Left forelimb (tissue), 1 donor: ENCODE data around the gene ELFN1.

Source experiments
- DNase-seq: peaks from one replicate; pipeline ENCODE4 v3.0.0-alpha.2; 2018; ENCODE audit warnings: low spot score

Gene ELFN1

DNA sequence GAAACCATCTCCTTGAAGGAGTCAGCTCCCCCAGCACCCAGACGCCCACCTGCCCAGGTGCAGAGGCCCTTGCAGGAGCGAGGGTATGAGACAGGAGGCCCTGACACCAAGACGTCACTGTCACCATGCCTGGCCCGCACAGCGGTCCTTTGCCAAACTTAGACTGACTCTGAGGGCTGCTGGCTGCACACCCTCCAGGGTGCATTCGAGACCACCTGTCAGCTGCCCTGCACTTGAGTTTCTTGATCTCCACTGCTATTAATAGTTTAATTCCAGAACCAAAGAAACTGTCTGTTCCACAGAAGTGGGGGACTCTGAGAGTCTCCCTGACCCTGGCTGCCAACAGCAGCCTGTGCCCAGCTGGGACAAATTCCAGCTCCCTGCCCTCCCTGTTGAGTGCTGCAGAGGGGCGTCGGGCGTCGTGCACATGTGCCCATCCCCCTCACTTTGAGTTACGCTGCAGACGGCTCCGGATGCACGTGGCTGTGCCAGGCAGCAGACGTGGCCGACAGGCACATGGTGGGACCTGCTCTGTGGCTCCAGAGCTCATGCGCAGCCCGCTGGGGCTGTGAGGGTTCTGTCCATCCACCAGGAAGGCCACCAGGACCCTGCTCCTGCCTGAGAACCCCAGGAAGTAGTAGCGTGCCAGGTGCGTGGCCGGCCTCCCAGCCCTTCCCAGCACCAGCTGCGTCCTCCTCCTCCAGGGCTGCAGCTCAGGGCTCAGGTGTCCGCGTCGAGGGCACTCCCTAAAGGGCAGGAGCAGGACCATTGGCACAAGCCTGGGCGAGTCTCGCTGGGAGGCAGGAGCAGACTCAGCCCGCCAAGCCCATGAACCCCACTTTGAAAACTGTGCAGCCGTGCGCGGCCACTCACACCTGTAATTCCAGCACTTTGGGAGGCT is 24.8 kb downstream of the ELFN1 start:
- DNase-seq: peak; percentile 62

DNA sequence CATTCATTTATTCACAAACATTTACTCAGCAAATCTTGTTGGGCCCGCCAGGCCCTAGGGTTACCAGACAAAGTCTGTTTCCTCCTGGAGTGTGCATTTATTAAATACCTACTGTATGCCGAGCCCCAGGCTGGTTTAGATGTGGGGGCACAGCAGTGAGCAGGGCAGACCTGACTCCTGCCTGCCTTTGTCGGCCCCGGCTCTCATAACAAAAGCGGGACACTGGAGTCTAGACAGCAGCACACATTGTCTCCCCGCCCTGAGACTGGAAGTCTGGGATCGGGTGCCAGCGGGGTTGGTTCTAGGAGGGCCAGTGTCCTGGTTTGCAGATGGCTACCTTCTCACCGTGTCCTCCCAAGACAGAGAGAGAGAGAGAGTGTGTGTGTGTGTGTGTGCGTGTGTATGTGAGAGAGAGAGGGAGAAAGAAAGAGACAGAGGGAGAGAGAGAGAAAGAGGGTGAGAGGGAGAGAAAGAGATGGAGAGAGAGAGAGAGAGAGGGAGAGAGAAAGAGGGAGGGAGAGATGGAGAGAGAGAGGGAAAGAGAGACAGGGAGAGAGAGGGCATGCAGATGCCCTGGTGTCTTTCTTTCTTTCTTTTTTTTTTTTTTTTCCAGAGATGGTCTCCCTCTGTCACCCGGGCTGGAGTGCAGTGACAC is 25.9 kb downstream of the ELFN1 start:
- DNase-seq: peak; percentile 46

DNA sequence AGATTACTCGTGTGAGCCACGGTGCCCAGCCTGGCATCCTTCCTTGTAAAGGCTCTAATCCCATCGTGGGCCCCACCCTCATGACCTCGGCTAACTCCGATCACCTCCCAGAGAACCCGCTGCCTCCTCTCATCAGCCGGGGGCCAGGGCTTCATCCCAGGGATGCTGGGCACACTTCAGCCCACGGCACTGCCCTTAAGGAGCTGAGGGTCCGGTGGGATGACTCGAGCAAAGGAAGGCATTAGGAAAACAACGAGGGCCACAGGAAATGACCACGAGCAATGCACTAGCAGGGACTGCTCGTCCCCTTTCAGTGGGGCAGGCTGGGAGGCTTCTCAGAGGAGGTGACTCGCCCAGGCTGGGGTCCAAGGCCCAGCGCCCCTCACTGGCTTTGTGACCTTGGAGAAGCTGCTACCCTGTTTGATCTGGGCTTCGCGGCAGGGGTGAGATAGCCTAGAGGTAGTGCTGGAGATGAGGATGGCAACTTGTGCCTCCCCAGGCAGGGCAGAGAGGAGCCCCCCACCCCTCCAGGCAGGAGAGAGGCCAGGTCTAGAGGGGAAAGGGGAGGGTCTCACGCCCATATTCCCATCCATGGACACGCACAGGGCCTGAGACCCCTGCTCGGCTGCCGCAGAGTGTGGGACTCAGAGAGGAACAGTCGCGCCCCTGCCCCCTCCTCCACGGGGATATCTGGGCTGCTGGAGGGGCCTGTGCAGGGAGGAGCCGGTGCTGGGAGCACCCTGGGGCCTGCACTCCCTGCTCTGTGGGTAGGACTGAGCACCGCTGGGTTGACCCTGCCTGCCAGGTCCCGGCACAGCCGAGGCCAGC is 26.8 kb downstream of the ELFN1 start:
- DNase-seq: peak; percentile 40

DNA sequence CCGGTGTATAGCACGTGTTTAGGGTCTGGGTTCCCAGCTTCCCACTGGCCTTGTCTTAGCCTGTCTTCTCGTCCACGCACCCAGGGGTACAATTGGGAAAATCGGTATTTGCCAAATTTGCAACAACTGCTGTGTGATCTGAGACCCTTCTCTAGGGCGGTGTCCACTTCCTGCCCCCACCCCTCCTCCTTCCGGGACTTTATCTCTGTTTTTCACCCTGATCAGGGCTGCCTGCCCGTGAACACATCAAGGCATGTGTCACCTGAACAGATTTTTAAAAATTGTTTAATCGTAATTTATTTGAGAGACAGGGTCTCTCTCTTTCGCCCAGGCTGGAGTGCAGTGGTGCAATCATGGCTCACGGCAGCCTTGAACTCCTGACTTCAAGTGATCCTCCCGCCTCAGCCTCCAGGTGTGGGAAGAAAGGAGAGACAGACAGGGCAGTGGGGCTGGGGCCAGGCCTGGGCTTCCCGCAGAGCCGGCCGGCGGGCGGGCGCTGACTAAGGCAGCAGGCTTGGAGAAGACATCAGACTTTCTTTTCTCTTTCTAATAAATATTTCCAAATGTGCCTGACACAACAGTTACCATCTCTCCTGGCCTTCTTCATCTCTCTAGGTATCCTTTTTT is 27.5 kb downstream of the ELFN1 start:
- peak; percentile 44 for DNase-seq

DNA sequence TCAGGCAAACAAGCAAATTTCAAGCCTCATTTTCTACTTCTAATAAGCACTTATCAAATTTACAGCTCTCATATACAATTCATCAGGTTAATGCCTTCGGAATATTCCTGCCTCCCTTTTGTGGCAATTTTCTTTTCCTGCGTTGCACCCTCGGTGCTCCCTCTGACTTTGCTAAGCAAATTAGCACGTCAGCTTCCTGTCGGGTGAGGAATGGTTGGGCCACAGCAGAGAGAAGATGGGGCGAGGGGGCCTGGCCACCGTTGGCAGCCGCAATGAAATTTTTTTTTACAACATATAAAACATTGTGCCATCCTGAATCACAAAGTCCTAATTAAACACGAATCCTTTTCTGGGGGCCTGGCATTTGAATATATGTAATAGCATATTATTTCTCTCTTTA is 28.1 kb downstream of the ELFN1 start:
- peak; percentile 37 for DNase-seq

DNA sequence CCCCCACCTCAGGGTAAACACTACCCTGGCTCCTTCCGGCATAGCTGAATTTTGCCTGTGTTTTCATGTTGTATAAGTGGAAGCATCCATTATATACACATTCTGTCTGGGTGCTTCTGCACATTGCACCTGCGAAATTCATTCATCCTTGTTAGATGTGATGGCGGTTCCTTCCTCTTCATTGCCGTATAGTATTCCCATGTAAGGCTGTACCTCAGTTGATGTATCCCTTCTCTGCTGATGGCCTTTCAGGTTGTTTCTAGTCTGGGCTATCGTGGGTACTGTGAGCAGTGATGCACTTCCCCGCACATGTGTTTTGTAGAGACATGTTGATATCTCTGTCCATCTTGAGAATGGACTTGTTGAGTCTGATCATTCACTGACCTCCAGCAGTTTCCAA is 28.9 kb downstream of the ELFN1 start:
- DNase-seq: peak; percentile 49

DNA sequence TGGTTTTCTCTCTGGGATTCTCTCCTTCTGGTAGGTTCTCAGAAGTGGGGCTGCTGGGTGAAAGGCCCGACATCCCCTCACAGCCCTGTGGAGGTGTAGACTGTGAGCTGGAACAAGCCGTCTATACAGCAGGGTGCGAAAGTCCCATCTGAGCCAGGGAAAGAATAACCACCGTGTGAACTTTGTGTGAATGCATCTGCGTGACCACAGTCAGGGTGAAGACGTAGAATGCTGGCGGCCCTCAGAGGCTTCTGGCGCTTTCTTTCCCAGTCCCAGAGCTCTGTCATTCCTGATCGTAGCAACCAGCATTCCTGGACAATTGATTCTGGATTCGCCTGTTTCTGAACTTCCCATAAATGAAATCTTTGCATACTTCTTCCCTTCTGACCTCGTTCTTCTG is 30.0 kb downstream of the ELFN1 start:
- no peak for DNase-seq

DNA sequence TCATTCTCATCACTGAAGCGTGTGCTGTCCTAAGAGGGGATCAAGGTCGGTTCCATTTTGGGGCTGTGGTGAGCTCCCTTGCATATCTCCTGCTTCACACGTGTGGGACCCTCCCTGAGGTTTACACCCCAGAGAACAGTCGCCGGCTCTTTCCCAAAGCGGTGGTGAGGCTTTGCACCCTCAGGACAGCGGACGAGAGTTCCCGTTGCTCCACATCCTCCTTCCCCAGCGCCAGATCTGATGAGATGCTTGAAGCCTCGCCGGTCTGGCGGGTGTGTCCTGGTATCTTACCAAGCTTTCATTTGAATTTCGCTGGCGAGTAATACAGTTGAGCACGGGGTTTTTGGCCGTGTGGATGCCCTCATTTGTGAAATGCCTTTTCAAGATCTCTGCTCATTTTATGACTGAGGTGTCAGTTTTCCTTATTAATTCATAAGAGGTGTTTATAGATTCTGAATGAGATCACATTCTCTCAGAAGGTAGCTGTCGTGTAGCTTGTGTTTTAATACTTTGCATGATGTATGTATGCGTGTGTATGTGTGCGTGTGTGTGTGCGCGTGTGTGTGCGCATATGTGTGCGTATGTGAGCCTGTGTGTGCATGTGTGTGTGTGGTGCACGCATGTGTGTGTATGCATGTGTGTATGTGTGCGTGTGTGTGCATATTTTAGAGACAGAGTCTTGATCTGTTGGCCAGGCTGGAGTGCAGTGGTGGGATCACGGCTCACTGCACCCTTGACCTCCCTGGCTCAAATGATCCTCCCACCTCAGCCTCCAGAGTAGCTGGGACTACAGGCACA is 30.7 kb downstream of the ELFN1 start:
- DNase-seq: peak; percentile 14

DNA sequence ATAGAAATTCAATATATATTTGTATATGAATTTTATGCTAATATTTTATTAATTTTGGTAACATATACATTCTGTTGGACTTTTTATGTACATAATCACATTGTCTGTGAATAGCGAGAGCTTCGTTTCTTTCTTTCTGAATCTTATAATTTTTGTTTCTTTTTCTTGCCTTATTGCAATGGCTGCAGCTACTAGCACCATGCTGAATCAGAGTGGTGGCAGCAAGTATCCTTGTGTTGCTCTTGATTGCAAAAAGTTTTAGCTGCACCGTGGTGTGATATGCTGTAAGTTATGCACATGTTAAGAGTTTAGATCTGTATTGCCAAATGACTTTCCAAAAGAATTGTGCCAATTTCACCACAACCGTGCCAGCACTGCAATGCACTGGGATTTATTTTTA is 32.6 kb downstream of the ELFN1 start:
- DNase-seq: no peak

DNA sequence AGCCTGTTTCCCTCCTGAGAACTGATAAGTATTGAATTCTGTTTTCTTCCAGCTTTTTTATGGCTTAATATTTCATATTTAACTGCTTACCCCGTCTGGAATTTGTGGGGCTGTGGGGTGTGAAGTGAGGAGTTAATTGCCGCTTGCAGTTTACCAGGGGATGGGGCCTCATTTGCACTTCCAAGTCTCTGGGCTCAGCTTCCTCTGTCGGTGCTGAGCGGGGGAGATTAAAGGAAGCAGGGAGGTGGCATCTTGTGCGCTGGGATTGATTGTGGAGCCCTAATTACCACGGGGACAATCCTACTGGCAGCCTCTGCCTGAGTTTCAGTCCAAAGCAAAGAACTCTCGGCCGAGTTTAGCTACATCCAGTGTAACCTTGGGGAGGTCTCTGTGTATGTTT is 33.4 kb downstream of the ELFN1 start:
- DNase-seq: no peak

DNA sequence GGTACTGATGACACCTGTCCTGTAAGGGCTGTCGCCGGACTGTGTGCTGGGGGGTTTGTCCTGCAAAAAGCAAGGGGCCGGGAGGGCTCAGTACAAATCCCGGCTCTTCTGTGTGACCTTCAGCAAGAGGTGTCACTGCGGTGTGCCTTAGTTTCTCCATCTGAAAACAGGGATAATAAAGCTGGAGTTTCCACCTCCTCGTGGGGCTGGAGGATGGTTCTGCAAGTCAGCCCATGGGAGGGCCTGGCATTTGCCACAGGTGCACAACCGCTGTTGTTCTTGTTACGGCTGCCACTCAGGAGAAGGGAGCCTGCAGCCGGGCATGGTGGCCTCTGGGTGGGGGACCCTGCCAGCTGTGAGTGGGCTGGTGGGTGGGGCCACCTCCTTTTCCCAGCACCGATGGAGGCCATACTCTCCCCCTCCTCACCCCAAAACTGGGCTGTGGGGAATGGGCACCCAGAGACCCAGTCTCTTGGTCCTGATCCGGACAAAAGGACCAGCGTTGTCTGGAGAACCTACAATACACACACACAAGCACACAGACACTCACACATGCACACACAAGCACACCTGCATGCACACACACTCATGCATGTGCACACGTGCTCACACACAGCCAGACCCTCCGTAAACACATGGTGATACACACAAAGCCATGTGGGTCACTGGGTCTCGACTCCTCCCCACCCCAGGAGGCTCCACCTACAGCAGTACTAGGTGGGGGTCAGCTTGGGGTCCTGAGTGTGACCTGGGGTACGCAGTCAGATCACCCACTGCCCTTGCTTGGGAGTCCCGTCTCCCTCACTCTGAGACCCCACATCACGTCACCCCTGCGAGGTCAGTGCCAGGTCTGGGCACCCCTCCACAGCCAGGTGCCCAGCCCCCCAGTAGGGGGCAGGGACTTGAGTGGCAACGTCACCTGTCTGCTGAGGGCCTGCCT is 34.1 kb downstream of the ELFN1 start:
- DNase-seq: peak; percentile 40

DNA sequence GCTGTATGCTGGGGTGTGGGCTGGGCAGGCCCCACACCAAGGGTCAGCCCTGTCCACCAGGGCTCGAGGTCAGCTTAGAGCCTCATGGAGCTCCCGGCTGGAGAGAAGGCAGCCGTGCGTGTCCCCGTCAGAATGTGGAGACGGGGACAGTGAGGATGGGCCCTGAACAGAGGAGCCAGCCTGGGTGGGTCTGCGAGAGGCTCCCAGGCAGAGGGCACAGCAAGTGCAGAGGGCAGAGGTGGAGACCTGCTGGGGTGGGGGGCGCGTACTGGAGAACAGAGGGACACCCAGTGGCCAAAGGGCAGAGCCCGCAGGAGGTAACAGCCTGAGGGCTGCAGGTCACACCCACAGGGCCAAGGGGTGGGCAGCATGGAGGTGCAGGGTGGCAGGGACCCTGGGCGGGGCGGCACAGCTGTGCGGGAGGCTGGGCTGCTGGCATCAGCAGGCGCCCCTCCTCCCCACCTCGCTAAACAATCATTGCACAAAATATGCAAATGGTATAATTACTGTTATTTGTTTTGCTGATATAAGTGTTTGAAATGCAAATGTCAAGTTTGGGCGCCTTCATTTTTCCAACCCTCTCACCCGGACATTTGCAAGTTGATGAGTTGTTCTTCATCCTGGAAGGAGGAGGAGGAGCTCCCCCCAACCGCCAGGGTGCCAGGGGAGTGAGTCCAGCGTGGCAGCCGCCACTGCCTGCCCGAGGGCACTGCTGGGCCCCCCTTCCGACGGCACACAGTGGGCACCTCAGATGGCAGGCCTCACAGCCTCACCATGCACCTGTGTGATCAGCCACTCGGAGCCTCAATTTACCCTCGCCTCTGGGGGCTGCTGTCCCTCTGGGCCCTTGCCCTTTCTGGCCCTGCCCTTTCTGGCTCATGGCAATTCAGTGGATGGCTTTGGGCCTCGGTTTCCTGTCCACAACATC is 35.0 kb downstream of the ELFN1 start:
- peak; percentile 30 for DNase-seq

DNA sequence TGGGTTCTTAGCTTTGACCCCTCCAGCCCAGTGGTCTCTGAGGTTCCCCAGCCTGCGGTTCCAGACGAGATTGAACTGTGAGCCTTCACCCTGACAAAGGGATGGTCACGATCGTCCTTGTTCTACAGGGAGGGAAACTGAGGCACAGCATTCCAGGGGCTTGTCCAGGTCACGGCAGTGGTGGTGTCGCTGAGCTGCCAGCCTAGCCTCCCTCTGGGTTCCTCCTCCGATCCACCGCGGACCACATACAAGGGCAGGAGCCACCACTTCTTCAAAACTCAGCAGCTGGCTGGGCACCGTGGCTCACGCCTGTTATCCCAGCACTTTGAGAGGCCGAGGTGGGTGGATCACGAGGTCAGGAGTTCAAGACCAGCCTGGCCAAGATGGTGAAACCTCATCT is 35.8 kb downstream of the ELFN1 start:
- DNase-seq: peak; percentile 57

DNA sequence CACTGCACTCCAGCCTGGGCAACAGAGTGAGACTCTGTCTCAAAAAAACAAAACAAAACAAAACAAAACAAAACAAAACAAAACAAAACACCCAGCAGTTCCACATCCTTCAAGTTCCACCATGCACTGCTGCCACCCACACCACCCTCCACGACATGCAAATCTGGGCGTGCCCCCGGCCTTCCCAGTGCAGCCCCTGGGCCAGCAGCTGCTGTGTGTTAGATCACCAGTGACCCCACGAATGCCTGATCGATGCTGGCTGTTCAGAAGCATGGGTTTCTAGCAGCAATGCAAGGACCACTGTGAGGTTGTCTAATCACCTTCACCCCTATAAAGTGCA is 36.3 kb downstream of the ELFN1 start:
- DNase-seq: peak; percentile 33

DNA sequence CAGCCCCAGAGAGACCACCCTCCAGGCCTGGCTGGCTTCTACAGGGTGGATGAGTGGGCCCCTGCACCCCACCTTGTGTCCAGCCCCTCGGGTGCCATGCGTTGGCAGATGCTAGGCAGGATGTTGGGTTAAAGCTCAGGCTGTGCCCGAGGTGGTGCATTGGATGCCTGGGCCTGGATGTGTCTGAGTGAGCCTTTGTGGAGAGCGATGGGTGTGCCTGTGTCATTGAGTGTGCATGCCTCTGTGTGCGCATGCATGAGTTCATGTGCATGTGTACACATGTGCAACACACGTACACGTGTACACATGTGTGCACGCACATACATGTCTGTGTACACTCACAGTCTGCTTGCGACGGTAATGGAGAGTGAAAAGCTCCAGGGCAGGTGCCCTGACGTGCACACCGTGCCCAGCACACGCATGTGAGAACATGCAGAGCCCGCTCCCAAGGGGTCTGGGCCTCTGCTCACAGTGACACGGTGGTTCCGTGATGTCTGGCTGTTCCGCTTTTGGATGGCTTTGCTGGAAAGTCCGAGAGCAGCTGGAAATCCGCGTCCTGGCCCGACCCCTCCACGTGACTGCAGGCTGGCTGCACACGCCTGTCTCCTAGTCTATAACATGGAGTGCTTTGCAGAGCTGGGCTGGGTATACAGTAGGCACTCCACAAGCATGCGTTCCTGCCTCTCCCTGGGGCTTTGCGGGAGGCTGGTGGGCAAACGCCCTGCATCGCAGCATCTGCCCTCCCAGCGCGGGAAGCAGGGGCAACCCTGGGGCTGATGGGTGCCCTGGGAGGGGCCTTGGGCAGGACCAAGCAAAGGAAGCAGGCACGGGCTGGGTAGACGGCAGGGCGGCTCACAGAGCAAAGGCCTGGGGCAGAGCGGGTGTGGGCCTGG is 36.9 kb downstream of the ELFN1 start:
- DNase-seq: peak; percentile 55

DNA sequence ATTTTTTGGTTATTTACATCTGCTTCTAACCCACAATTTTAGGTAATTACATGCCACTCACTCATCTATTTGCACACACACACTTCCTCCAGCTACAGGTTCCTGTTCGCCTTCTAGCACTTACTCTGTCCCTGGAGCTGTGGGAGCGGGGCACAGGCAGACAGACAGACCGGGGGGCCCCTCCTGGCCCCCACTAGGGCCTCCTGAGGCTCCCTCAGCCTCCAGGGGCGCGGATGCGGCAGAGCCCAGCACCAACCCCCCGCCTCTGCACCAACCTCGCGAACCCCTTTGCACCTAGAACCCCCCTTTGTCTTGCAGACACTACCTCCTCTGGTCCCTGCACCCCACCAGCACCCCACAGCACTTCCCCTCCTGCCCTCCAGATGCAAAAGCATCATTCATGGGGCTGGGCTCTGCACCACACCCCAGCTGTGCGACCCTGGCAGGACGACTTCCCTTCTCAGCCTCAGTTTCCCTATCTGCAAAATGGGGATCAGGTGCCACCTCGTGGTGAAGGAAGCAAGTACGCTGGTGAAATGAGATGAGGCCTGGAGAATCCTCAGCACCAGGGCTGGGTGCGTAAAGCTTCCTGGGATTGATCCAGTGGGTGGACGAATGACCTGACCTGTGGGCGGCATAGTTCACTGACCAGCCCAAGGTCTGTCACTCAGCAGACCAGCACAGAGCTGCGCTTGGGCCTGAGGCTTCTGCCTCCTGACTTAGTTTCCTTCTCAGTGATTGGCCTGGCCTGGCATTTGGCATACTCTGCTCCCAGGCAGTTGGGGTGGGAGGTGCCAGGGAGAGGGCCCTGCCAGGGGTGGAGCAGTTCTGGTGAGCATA is 37.9 kb downstream of the ELFN1 start:
- peak; percentile 12 for DNase-seq

DNA sequence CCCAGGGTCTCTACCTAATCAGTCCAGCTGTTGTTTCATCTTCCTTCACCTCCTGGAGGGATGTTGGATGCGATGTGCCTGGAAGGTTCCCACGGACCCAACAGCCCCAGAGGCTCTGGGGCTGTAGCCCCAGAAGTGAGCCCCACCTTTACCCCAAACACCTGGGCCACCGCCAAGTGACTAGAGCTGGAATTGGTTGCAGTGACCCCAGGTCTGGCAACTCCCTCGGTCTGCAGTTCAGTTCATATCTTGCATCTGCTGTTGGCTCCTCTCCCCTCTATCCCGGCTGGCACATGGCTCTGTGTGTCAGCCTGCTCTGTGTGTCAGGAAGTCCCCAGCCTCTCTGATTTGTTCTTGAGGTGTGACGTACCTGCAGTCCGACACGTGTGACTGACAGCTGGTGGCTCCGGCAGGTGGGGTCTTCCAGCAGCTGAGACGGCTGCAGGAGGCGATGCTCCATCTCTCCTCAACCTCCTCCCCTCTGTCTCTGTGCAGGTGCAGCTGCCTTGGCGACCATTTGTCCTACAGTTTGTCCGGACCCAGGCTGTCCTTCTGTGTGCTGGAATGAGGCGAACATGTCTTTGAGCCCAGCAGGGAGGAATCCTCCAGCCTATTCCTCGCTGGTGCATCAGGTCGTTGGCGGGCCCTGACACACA is 38.6 kb downstream of the ELFN1 start:
- DNase-seq: peak; percentile 59
